Breast epithelium (tissue), 4 donors: Measurements from ENCODE around the gene HDDC2. TPM values are rescaled to one million over a fixed set of nuclear protein-coding genes. Genes with fewer than 3 reads are reported as not detected.

Source experiments
- DNase-seq, 2 donors: peaks; one replicate each; pipeline ENCODE4 v3.0.0-alpha.2; 2019; ENCODE audit warnings: low spot score in 2 of 2
- H3K27ac ChIP-seq, 2 donors: fragments of 200-600 bp; sonication (generic) in 1 of 2; one replicate each; pipeline ENCODE4 v1.5.1; 2016 to 2019; ENCODE audit warnings: mild to moderate bottlenecking in 1 of 2
- H3K27me3 ChIP-seq, 2 donors: fragments of 200-600 bp; sonication (generic) in 1 of 2; one replicate each; pipeline versions ENCODE4 v1.5.1 to v1.6.0; 2017 to 2019; ENCODE audit warnings: control low read depth in 1 of 2, mild to moderate bottlenecking in 1 of 2
- H3K36me3 ChIP-seq: fragments of 200-600 bp; one replicate; pipeline ENCODE4 v1.5.1; 2019
- H3K4me1 ChIP-seq, 2 donors: fragments of 200-600 bp; sonication (generic); one replicate each; pipeline ENCODE4 v1.5.1; 2016 to 2019; ENCODE audit warnings: control low read depth in 1 of 2
- H3K4me3 ChIP-seq, 3 donors: fragments of 200-600 bp; sonication (generic); 1 replicate in 2 of 3; 2 replicates in 1 of 3; pipeline ENCODE4 v1.5.1; 2016 to 2019; ENCODE audit warnings: mild to moderate bottlenecking in 3 of 3, moderate library complexity in 2 of 3
- H3K9me3 ChIP-seq, 2 donors: fragments of 200-600 bp; sonication (generic) in 1 of 2; one replicate each; pipeline ENCODE4 v1.5.1; 2016 to 2019; ENCODE audit warnings: control low read depth in 1 of 2
- CTCF ChIP-seq, 3 donors: fragments of 450-650 bp; IDR thresholded peaks; one replicate each; pipeline ENCODE4 v1.5.1; 2016 to 2017; ENCODE audit warnings: antibody characterized with exemption in 3 of 3, mild to moderate bottlenecking in 3 of 3, moderate library complexity in 3 of 3
- POLR2A ChIP-seq: fragments of 450-650 bp; IDR thresholded peaks from one replicate; pipeline ENCODE4 v1.6.1; 2016; ENCODE audit warnings: antibody characterized with exemption, mild to moderate bottlenecking, moderate library complexity
- POLR2AphosphoS5 ChIP-seq, 3 donors: sonication (generic); formaldehyde crosslinking; IDR thresholded peaks; one replicate each; pipeline ENCODE4 v1.6.1; 2017; ENCODE audit warnings: antibody characterized with exemption in 3 of 3
- intact Hi-C: fragments of 100-400 bp; cut with DNase I; formaldehyde crosslinking; loops from one replicate; pipeline ENCODE4 v1.15.1; 2023; ENCODE audit warnings: low total_unique reads
- total RNA-seq, 3 donors: library from RNA; depleted of rRNA; stranded (reverse); fragments of >200 nt; gene quantifications; one replicate each; pipeline ENCODE4 v1.1.0, GENCODE V29; 2016

Gene HDDC2
- total RNA-seq, 3 donors from 2014 or later = 60.6 to 96.2 (median 88.1) TPM

GRCh38 chr6:125277838-125278237, 23.9 kb downstream of the HDDC2 start:
- Histone ChIP-seq H3K9me3 (peaks cover 0 to 4% of the 10 kb centered on the region in 2 donors), H3K4me1 (no peaks in the 10 kb centered on the region), H3K4me3 (no peak overlapping the region), H3K36me3 (no peaks in the 10 kb centered on the region), H3K27ac (no peak overlapping the region), H3K27me3 (no peaks in the 10 kb centered on the region)
- no peak for TF ChIP-seq POLR2AphosphoS5 (IDR thresholded peaks at IDR 0.05)
- no peak for TF ChIP-seq CTCF (IDR thresholded peaks at IDR 0.05)
- TF ChIP-seq POLR2A = no peak
- intact Hi-C loops = no loop called here
- no peak for DNase-seq

- DNase-seq = no peak
- Histone ChIP-seq H3K9me3 (peaks cover 0 to 3% of the 10 kb centered on the region in 2 donors), H3K27me3 (no peaks in the 10 kb centered on the region), H3K4me1 (no peaks in the 10 kb centered on the region), H3K36me3 (no peaks in the 10 kb centered on the region), H3K4me3 (no peak overlapping the region), H3K27ac (no peak overlapping the region)
- no peak for TF ChIP-seq POLR2AphosphoS5 (IDR thresholded peaks at IDR 0.05)
- TF ChIP-seq CTCF (IDR thresholded peaks at IDR 0.05) = no peak
- intact Hi-C loops = no loop called here
Measured at GRCh38 chr6:125275779-125276178, 26.0 kb downstream of the HDDC2 start.

GRCh38 chr6:125274935-125275334, 26.8 kb downstream of the HDDC2 start:
- no peaks in the 10 kb centered on the region for H3K36me3 ChIP-seq
- no peak for TF ChIP-seq CTCF (IDR thresholded peaks at IDR 0.05)
- no peak for TF ChIP-seq POLR2AphosphoS5 (IDR thresholded peaks at IDR 0.05)
- TF ChIP-seq POLR2A = no peak
- no peak overlapping the region for H3K27ac ChIP-seq
- H3K4me1 ChIP-seq = no peaks in the 10 kb centered on the region
- no peaks in the 10 kb centered on the region for H3K9me3 ChIP-seq
- DNase-seq = no peak
- H3K27me3 ChIP-seq = no peaks in the 10 kb centered on the region
- no peak overlapping the region for H3K4me3 ChIP-seq
- intact Hi-C loops = no loop called here

- intact Hi-C loops = no loop called here
- Histone ChIP-seq H3K4me3 (no peak overlapping the region), H3K36me3 (no peaks in the 10 kb centered on the region), H3K27ac (no peak overlapping the region), H3K27me3 (no peaks in the 10 kb centered on the region), H3K9me3 (no peaks in the 10 kb centered on the region), H3K4me1 (no peaks in the 10 kb centered on the region)
- DNase-seq = peak in 1 of 2 donors; percentile 23
- TF ChIP-seq CTCF (IDR thresholded peaks at IDR 0.05) = no peak
- no peak for TF ChIP-seq POLR2AphosphoS5 (IDR thresholded peaks at IDR 0.05)
- TF ChIP-seq POLR2A = no peak
Measured at GRCh38 chr6:125273965-125274364, 27.8 kb downstream of the HDDC2 start.

- Histone ChIP-seq H3K4me1 (no peaks in the 10 kb centered on the region), H3K9me3 (no peaks in the 10 kb centered on the region), H3K4me3 (no peak overlapping the region), H3K27me3 (no peaks in the 10 kb centered on the region), H3K36me3 (no peaks in the 10 kb centered on the region), H3K27ac (no peak overlapping the region)
- intact Hi-C loops = no loop called here
- no peak for TF ChIP-seq POLR2AphosphoS5 (IDR thresholded peaks at IDR 0.05)
- TF ChIP-seq POLR2A = no peak
- TF ChIP-seq CTCF (IDR thresholded peaks at IDR 0.05) = no peak
- no peak for DNase-seq
Measured at GRCh38 chr6:125273251-125273650, 28.5 kb downstream of the HDDC2 start.
